PC-3 (cell line): Measurements from ENCODE around the gene CSNK1D. TPM values are rescaled to one million over a fixed set of nuclear protein-coding genes. Genes with fewer than 3 reads are reported as not detected.

Experiments
- ATAC-seq: fragments of 200-7000 bp; cut with Tn5 transposase; 2 replicates; pipeline ENCODE4 v1.9.1; 2020; ENCODE audit warnings: mild to moderate bottlenecking, moderate library complexity
- BruUV-seq: library from RNA; stranded (reverse); fragments of 400-500 nt; replicated peaks from 2 replicates; lab custom pipeline; 2021; lab: Mats Ljungman, UMichigan
- CTCF ChIA-PET: fragments of 300-600 bp; sonication (Branson Sonifier 250); formaldehyde crosslinking; loops from one replicate; lab custom pipeline; 2022; ENCODE audit warnings: antibody characterized with exemption; lab: Charles Lee
- POLR2A ChIA-PET: fragments of 300-600 bp; sonication (Branson Sonifier 250); formaldehyde crosslinking; loops from one replicate; lab custom pipeline; 2022; ENCODE audit warnings: antibody characterized with exemption; ENCODE audit not compliant: unreplicated experiment; lab: Charles Lee
- DNase-seq: peaks from one replicate; pipeline ENCODE4 v3.0.0-alpha.2; 2015
- H2AFZ ChIP-seq: fragments of 300-600 bp; sonication (generic); 2 replicates; pipeline ENCODE4 v1.6.0; 2016; ENCODE audit warnings: antibody characterized with exemption, low read length
- H3F3A ChIP-seq: fragments of 300-600 bp; sonication (generic); one replicate; pipeline ENCODE4 v1.6.0; 2017; ENCODE audit warnings: antibody characterized with exemption, low read length, control low read depth, mild to moderate bottlenecking; ENCODE audit not compliant: unreplicated experiment
- H3K27ac ChIP-seq: fragments of 300-600 bp; sonication (generic); 2 replicates; pipeline ENCODE4 v1.5.1; 2016; ENCODE audit warnings: mild to moderate bottlenecking, low read length
- H3K27me3 ChIP-seq: fragments of 300-600 bp; sonication (generic); 2 replicates; pipeline ENCODE4 v1.6.1; 2016; ENCODE audit warnings: low read length, mixed read lengths
- H3K36me3 ChIP-seq: fragments of 300-600 bp; sonication (generic); 2 replicates; pipeline ENCODE4 v1.6.1; 2016; ENCODE audit warnings: low read depth, mixed run types, low read length, mixed read lengths
- H3K4me1 ChIP-seq: fragments of 300-600 bp; sonication (generic); 2 replicates; pipeline ENCODE4 v1.5.1; 2016; ENCODE audit warnings: low read length; ENCODE audit not compliant: insufficient read depth
- H3K4me2 ChIP-seq: fragments of 300-600 bp; sonication (generic); 2 replicates; pipeline ENCODE4 v1.6.0; 2016; ENCODE audit warnings: low read length
- H3K4me3 ChIP-seq: fragments of 300-600 bp; sonication (generic); 2 replicates; pipeline ENCODE4 v1.5.1; 2016; ENCODE audit warnings: mild to moderate bottlenecking, low read length, mixed read lengths
- H3K79me2 ChIP-seq: fragments of 300-600 bp; sonication (generic); 2 replicates; pipeline ENCODE4 v1.6.1; 2017; ENCODE audit warnings: low read length, mixed read lengths
- H3K9ac ChIP-seq: fragments of 300-600 bp; sonication (generic); 2 replicates; pipeline ENCODE4 v1.6.0; 2016; ENCODE audit warnings: mild to moderate bottlenecking, low read length
- H3K9me2 ChIP-seq: fragments of 300-600 bp; sonication (generic); replicated peaks from 2 replicates; pipeline ENCODE4 v1.6.1; 2016; ENCODE audit warnings: mixed run types, low read length, mixed read lengths
- H3K9me3 ChIP-seq: fragments of 300-600 bp; sonication (generic); 2 replicates; pipeline ENCODE4 v1.6.1; 2016; ENCODE audit warnings: low read length, mixed read lengths
- H4K20me1 ChIP-seq: fragments of 300-600 bp; sonication (generic); 2 replicates; pipeline ENCODE4 v1.6.1; 2016; ENCODE audit warnings: low read length, mixed read lengths
- CTCF ChIP-seq: fragments of 300-600 bp; sonication (generic); conservative IDR thresholded peaks from 2 replicates; pipeline ENCODE4 v1.5.1; 2017; ENCODE audit warnings: antibody characterized with exemption, low read depth, mild to moderate bottlenecking, low read length
- EZH2 ChIP-seq: fragments of 300-600 bp; sonication (generic); IDR thresholded peaks from one replicate; pipeline ENCODE4 v1.6.1; 2017; ENCODE audit warnings: antibody characterized with exemption, mild to moderate bottlenecking, low read length; ENCODE audit not compliant: unreplicated experiment
- EZH2phosphoT487 ChIP-seq: fragments of 300-600 bp; sonication (generic); IDR thresholded peaks from 2 replicates; pipeline ENCODE4 v1.6.1; 2018; ENCODE audit warnings: mild to moderate bottlenecking, antibody characterized with exemption, low read length, borderline replicate concordance
- intact Hi-C: fragments of 100-400 bp; cut with micrococcal nuclease; formaldehyde crosslinking; loops from 2 replicates; pipeline ENCODE4 v1.9.0; 2023
- total RNA-seq: library from RNA; depleted of rRNA; stranded (reverse); fragments of >200 nt; gene quantifications from 2 replicates; pipeline ENCODE4 v1.2.3, GENCODE V29; 2014

Gene CSNK1D
- total RNA-seq, 1 experiment from 2014 or later = 58.6 TPM

- intact Hi-C loops = loop anchor here (2.0 to 10.0 kb wide), 2 partner anchors 49 to 207 kb away; partner anchors contain the start of genes CYBC1 and NARF
- H2AFZ ChIP-seq = no peak overlapping the region
Measured at GRCh38 chr17:82247856-82248671, 25.4 kb downstream of the CSNK1D start.

GRCh38 chr17:82247182-82247823 lies 26.2 kb downstream of the CSNK1D start:
- Histone ChIP-seq H3K4me1 (peaks cover 28% of the 10 kb centered on the region), H3K9ac (peak overlapping the region; percentile 54), H3K9me3 (no peaks in the 10 kb centered on the region), H4K20me1 (peaks cover 16% of the 10 kb centered on the region), H2AFZ (no peak overlapping the region), H3K79me2 (peaks cover 33% of the 10 kb centered on the region), H3K4me3 (no peak overlapping the region), H3K27me3 (no peaks in the 10 kb centered on the region), H3F3A (peaks cover 52% of the 10 kb centered on the region), H3K36me3 (peaks cover 82% of the 10 kb centered on the region), H3K9me2 (no peaks in the 10 kb centered on the region), H3K27ac (peak overlapping the region; percentile 94), H3K4me2 (peak overlapping the region; percentile 59)
- DNase-seq (no peak), ATAC-seq (no peak)
- ChIA-PET CTCF (interaction anchor here (1.0 to 1.7 kb wide), 2 partner anchors 41 to 73 kb away, joined by 3 to 4 read pairs; no protein-coding TSS in a partner anchor), POLR2A (no interaction called here)
- no peak for TF ChIP-seq CTCF
- no peak for TF ChIP-seq EZH2phosphoT487
- TF ChIP-seq EZH2 = no peak
- intact Hi-C loops = loop anchor here (2.0 to 10.0 kb wide), 2 partner anchors 49 to 207 kb away; partner anchors contain the start of genes CYBC1 and NARF
- BruUV-seq = no TSS peak

More at GRCh38 chr17:82247856-82248671, 25.4 kb downstream of the CSNK1D start:
- H3K27me3 ChIP-seq = no peaks in the 10 kb centered on the region
- no peaks in the 10 kb centered on the region for H3K9me2 ChIP-seq
- TF ChIP-seq EZH2phosphoT487 (no peak), CTCF (no peak), EZH2 (no peak)
- CTCF ChIA-PET = no interaction called here
- H3K9me3 ChIP-seq = no peaks in the 10 kb centered on the region
- H4K20me1 ChIP-seq = peaks cover 21% of the 10 kb centered on the region
- no TSS peak for BruUV-seq
- peaks cover 28% of the 10 kb centered on the region for H3K4me1 ChIP-seq
- ATAC-seq (no peak), DNase-seq (no peak)
- peak overlapping the region; percentile 94 for H3K27ac ChIP-seq
- 0 out of 2 replicates have a peak overlapping the region, but pooled peaks have one; percentile 59 for H3K4me2 ChIP-seq
- no peak overlapping the region for H3K4me3 ChIP-seq
- peaks cover 90% of the 10 kb centered on the region for H3K36me3 ChIP-seq
- peaks cover 41% of the 10 kb centered on the region for H3K79me2 ChIP-seq
- H3K9ac ChIP-seq = no peak overlapping the region
- POLR2A ChIA-PET = no interaction called here
- H3F3A ChIP-seq = peaks cover 45% of the 10 kb centered on the region
